ENCODE results near the gene MARS1.

MARS1 gene

DNA sequence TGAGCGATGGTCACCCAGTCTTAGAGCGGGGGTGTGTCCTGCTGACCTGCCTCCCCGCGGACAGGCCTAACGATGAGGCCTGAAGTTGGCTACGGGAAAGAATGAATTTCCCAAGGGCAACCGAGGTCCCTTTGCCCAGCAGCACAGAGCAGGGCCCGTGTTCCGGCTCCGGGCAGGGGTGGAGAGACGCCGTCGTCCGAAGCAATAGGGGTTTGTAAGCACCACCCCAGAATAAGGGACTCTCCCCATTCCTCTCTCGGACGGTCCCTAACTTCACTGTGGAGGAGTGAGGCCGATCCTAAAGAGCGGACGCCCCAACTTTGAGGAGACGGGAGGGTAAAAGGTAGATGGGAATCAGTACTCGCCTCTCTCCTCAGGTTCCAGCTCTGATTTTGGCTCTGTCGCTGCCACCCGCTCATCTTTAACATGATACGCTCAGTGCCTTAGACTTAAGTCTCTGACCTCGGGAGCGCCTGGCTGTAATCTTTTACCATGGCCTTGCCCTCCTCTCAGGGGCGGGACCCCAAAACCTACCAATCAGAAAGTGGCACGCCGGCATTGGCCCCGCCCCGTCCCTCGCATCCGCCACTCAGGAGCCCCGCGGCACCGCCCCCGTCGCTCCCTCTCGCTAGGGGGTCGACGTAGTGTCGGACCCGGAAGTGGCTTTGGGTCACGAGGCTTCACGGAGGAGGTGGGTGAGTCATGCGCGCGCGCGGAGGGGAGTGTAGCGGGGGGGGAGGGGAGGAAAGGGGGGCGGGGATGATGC lies 32.4 kb downstream of the MARS1 start, which contains the start of gene DDIT3 (continued):
- TF ChIP-seq TSHZ1 (tag by site-specific recombination; IDR thresholded peaks at IDR 0.05; ENCODE audit: borderline replicate concordance) (no peak), ZNF433 (tag by site-specific recombination; IDR thresholded peaks at IDR 0.05; ENCODE audit: low read depth) (no peak), ZIC2 (tag by site-specific recombination; IDR thresholded peaks at IDR 0.05) (peak; percentile 78), TCF7L2 (IDR thresholded peaks at IDR 0.05; ENCODE audit: borderline replicate concordance, low read depth, low read length) (no peak), ZNF398 (tag by site-specific recombination; IDR thresholded peaks at IDR 0.05) (peak; percentile 91), ZNF423 (tag by site-specific recombination; IDR thresholded peaks at IDR 0.05) (no peak), GLI2 (tag by site-specific recombination; IDR thresholded peaks at IDR 0.05; ENCODE audit: borderline replicate concordance, low read depth) (no peak), ZNF518A (tag by site-specific recombination; conservative IDR thresholded peaks at IDR 0.05; ENCODE audit: low read depth) (no peak), ZNF121 (tag by site-specific recombination; IDR thresholded peaks at IDR 0.05) (peak; percentile 30; the same call in 1 of the 2 replicates), ZNF658 (tag by site-specific recombination; IDR thresholded peaks at IDR 0.05) (no peak), SETDB1 (IDR thresholded peaks at IDR 0.05; ENCODE audit: insufficient read length, low read length) (no peak), PATZ1 (tag by site-specific recombination; IDR thresholded peaks at IDR 0.05) (no peak), ZNF777 (tag by site-specific recombination; IDR thresholded peaks at IDR 0.05; ENCODE audit: borderline replicate concordance) (no peak), ZNF664 (tag by site-specific recombination; IDR thresholded peaks at IDR 0.05) (no peak), ZNF132 (tag by site-specific recombination; IDR thresholded peaks at IDR 0.05; ENCODE audit: borderline replicate concordance) (no peak), HOXD13 (CRISPR knock-in tag; IDR thresholded peaks at IDR 0.05; ENCODE audit: borderline replicate concordance) (no peak), ZNF146 (tag by site-specific recombination; IDR thresholded peaks at IDR 0.05) (no peak), KLF7 (tag by site-specific recombination; IDR thresholded peaks at IDR 0.05; ENCODE audit: borderline replicate concordance) (0 out of 2 replicates have a peak, but pooled peaks have one; percentile 10), ZNF350 (tag by site-specific recombination; IDR thresholded peaks at IDR 0.05) (no peak), SCRT1 (tag by site-specific recombination; IDR thresholded peaks at IDR 0.05; ENCODE audit: borderline replicate concordance) (no peak), ZNF404 (tag by site-specific recombination; IDR thresholded peaks at IDR 0.05) (no peak), GLIS2 (tag by site-specific recombination; IDR thresholded peaks at IDR 0.05) (no peak)
- TF ChIP-seq, protein P1, sequence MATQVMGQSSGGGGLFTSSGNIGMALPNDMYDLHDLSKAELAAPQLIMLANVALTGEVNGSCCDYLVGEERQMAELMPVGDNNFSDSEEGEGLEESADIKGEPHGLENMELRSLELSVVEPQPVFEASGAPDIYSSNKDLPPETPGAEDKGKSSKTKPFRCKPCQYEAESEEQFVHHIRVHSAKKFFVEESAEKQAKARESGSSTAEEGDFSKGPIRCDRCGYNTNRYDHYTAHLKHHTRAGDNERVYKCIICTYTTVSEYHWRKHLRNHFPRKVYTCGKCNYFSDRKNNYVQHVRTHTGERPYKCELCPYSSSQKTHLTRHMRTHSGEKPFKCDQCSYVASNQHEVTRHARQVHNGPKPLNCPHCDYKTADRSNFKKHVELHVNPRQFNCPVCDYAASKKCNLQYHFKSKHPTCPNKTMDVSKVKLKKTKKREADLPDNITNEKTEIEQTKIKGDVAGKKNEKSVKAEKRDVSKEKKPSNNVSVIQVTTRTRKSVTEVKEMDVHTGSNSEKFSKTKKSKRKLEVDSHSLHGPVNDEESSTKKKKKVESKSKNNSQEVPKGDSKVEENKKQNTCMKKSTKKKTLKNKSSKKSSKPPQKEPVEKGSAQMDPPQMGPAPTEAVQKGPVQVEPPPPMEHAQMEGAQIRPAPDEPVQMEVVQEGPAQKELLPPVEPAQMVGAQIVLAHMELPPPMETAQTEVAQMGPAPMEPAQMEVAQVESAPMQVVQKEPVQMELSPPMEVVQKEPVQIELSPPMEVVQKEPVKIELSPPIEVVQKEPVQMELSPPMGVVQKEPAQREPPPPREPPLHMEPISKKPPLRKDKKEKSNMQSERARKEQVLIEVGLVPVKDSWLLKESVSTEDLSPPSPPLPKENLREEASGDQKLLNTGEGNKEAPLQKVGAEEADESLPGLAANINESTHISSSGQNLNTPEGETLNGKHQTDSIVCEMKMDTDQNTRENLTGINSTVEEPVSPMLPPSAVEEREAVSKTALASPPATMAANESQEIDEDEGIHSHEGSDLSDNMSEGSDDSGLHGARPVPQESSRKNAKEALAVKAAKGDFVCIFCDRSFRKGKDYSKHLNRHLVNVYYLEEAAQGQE (tag by site-specific recombination; IDR thresholded peaks at IDR 0.05): peak; percentile 34
